Suppressor macrophage treated with lipopolysaccharide for 1 hour (primary cell): Measurements from ENCODE around the gene HECW1.
A peak's percentile ranks its signal among the peaks of the same experiment; 100 is the strongest.

Experiments used
- DNase-seq, 3 donors: peaks; one replicate each; pipeline ENCODE4 v3.0.0-alpha.2; 2020 to 2022

The HECW1 gene

DNA sequence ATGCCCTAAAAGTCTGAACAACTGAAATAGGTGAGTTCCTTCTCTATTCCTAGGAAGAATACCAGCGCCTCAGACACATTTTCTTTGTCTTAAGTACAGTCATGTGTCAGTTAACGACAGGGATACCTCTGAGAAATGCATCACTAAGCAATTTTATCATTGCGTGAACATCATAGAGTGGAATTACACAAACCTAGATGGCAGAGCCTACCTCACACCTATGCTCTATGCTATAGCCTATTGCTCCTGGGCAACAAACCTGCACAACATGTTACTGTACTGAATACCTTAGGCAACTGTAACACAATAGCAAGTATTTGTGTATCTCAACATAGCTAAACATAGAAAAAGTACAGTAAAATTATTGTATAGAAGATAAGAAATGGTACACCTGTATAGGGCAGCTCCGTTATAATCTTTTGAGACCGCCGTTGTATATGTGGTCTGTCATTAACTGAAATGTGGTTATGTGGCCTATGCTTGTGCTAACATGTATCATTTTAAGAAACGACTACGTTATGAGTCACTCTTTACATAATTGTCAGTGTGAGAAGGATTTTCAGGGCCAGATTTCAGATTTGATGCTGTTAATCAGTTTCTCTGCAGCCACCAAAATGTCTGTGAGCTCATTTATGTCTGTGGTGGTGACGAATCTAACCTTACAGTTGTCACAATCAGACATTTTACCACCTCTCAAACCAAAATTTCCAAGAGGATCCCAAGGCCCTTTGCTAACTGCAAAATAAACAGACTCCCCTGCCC lies 404.3 kb downstream of the HECW1 start:
- DNase-seq = peak; percentile 2 to 37 (median 22)

DNA sequence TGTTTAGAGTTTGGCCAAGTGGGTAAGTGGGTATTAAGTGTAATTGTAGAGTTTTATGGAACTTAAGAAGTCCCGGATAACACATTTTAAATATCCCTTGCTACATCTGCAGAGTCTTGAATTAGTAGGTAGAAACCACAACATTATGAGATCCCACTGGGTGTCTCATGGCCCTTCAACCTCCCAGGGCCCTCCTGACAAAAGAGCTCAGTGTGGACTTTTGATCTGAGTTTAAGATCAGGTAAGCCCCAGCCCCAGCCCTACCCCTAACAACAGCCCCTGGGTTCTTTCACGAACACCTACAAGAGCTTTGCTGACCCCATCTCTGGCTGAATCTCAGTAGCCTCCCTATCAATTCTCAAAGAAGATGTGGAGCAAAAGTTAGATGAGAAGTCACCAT lies 405.0 kb downstream of the HECW1 start:
- DNase-seq = no peak

DNA sequence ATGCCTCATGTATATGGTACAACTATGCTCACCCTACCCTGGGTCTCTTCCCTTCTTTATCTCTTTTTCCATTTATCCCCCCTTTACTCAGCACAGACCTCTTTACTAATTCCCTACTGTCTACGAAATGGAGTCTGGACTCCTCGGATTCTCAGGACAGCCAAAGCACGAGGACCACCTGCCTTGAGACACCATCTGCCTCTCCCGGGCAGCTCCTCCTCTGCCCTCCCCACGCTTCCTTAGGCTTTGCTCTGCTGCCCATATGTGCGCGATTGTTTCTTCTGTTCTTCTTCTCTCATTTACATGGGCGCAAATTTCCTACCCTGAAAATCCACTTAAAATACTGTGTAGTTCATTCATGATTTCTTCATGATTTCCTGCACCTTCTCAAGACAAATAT lies 407.8 kb downstream of the HECW1 start:
- DNase-seq = no peak

DNA sequence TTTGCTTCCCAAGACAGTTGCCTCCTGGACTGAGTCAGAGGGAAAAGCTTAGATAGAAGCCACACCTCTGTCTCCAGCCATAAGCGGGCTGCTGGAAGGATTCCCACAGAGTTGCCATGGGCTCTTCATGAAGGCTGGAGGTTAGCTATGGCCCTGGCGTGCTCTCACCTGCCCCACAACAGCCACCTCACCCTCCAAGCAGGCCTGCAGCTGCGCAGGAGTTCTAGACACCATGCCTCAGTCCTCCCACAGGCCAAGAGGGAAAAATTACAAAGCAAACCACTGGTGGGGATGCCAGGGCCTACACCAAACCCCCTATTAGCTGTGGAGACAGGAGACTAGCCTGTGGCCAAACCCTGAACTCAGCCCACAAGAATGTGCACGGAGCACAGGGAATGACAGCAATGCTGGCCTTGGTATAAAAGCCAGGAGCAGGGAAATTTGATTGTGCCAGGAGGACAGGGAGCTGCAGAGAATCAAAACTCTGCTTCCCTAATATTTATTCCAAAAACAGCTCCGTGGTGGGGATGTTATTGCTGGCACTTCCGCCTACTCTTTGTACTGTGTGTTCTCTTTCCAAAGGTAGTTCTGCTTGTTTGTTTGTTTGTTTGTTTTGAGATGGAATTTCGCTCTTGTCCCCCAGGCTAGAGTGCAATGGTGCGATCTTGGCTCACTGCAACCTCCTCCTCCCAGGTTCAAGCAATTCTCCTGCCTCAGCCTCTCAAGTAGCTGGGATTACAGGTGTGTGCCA lies 410.1 kb downstream of the HECW1 start:
- DNase-seq = no peak

DNA sequence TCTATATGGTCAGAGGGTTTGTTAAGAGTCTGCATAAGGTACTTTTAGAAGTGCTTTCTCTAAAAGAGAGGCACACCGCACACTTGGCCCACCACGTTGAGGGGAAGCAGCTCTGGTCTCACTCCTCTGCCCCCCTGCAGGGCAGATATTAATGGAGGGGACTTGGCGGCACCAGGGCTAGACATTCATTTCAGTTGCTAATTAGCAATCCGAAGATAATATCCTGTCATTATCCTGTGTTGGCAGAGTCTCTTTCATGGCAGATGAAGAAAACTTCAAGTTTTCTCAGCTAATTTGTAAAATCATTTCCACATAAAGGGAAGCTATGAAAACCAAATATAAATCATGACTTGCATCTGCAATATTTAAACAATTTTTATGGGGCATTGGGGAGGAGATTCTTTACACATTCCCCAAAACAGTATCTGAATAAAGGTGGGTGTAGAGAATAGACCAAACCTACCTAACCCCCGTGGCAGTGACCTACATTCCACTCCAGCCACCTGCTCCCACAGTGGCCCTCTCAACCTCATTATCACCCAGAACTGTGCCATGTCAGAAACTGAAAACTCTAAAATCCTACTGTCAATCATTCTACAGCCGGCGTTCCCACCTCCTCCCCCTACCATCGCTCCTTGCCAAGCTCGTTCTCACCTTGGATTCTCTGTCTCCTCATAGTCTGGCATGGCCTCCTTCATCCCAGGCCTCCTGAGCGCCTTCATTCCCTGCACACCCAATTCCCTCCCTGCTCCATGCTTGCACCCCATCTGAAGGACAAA lies 416.3 kb downstream of the HECW1 start:
- no peak for DNase-seq

DNA sequence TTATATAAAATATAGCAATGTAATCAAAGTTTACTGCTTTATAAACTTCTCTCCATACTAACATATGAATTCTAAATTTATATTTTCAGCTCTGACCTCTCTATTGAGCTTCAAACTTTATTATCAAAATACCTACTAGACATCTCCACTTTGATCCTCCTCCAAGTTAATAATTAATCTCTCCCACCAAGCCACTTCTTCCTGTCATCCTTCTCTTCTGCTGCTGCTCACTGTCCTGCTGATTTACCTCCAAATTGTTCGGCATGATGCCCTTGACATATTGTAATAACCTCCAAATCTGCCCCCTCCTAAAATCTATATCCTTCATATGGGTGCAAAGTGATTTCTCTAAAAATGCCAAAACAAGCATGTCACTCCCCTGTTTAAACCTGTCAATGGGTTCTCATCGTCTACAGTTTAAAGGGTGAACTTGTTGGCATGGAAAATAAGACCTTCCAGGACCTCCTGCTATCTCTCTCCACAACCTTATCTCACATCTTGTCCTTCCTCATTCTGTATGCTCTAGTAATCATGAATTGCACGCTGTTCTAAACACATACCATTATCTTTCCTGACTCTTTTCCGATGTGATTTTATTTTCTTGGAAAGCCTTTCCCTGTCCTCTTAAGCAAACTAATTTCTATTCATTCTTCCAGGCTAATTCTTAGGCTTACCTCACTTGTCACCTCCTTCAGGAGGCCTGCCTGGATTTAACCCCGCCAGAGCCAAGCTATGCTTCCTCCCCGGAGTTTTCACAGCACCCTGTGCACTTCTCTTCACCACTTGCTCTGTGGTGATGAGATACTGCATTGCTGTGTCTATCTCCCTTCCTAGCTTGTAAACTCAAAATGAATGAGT lies 418.3 kb downstream of the HECW1 start:
- no peak for DNase-seq

DNA sequence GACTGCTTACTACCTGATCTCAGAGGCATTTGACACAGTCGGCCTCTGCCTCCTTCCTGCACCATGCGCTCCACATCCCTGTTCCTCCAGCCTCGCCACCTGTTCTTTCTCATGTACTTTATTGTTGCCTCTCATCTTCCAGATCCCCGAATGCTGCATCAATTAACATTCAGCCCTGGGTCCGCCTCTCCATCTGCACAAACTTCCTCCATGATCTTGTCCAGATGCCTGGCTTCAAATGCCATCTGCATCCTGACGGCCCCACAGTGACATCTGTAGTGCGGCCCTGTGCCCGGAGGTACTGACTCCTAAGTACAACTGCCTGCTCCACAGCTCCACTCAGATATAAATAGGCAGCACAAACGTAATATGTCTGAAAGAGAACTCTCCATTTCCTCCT lies 419.3 kb downstream of the HECW1 start:
- no peak for DNase-seq

DNA sequence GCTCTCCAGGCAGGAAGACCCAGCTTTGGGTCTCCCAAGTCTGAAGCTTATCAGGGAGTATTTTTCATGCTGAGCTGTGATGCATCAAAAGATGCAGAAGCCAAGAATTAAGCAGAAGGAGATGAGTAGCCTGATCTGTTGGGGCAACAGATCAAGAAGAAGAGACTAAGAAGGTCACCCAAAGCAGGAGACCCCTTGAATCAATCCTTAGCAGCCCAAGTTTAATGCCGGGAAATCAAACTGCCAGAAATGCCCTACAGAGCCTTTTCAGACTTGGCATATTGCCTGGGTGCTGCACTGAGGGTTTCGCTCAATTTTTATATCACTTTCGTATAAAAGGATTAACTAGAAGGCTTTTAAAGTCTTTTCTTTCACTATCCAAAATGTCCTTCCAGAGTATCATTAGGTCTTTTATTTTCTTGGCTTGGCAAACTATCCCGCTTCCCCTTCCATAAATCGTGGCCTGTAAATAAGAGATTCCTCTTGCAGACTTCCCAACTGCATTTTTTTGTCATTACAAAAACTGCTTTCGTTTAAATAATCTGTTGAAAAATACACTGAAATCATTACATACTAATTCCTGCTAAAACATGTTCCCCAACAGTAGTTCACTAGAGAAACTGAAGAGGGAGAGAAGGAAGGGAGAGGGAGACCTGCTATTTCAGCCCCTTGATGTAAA lies 421.5 kb downstream of the HECW1 start:
- no peak for DNase-seq

DNA sequence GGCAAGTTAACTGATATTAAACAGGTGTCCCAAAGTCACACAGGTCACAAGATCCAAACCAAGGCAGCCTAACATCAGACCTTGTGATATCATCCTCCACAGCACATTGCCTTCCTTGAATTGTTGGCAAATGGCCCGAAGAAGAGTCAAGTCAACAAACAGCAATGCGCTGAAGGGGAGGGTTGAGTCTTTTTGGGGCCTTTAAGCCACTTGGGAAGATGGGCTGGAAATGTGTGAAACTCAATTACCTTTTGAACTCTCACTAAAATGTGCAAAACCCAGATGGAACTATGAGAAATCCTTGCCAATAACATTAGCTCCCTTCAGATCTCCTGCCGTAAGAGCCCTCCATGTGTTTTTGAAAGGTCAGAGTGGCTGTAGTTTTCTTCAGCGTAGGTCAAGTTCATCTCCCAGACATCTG lies 422.6 kb downstream of the HECW1 start:
- no peak for DNase-seq

DNA sequence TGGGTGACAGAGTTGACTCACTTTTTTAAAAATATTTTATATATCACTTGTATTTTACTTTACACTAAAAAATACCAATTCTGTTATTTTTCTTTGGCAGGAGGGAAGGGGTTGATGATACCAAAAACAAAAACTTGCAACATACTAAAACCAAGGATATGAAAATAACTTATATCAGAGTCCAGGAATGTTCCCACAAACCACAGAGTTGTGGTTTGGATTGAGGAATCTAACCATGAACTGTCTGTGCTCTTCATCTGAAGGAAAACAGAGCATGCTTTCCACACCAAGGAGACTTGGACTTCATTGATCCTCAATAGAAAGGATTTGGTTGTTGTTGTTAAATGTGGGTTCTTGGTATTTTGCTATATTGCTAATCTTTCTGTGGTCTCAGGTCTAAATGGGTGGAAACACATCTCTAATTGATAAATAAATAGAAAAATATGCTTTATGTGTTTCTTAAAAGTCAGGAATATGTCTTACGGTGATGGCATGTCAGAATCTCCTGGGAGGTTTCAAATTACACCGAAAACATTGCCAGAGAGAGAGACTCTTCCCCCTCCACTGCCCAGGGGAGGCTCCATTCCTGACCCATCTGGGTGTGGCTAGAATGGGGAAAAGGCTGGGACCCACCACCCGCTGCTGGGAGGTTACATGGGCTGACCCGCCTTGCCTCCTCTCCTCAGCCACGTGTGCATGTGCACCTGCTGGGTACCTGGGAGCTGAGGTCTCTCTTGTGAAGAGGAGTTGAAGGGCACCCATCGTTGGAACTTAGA lies 423.6 kb downstream of the HECW1 start:
- DNase-seq = no peak

DNA sequence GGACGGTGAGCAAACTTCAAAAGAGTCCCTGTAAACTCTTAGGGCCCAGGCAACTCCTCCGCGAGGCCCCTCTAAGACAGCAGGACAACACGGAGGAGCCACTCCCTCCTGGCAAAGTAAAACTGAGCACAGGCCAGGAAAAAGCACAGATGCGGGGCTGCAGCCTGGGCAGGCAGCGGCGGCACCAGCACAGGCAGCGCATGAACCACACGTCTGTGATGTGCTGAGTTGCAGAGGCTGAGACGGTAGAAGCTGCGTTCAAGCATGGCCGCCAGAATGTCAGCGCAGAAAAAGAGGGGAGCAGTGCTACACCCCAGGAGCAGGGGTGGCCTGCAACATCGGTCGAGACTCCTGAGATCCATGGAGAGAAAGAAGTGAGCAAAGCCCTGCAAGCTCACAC lies 424.3 kb downstream of the HECW1 start:
- no peak for DNase-seq

DNA sequence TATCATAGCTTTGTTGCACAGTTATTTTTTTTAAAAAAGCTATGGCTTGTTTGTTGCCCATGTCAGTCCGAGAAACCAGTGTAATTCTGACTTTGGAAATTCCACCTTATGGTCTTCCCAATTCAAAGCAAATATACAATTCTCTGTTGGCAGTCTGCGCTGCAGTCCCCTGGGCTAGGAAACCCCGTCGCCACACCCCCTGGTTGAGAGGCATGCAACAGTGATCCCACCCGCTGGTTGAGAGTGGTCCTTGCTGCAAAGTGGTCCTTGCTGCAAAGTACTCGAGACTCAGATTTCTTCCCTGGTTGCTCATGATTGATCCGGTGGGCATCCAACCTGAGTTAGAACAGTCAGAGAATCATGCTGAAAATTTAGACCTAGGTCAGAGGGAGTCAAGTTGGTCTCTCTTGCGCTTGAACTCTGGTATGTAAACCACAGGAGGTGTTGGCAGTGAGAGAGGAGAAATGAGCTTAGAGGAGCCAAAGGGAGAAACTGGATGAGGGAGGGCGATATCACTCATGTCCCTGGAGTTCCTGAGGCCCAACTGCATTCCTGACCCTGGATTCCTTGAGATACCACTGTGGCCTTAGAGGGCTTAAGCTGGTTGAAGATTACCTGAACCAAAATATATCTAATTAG lies 425.4 kb downstream of the HECW1 start:
- no peak for DNase-seq

DNA sequence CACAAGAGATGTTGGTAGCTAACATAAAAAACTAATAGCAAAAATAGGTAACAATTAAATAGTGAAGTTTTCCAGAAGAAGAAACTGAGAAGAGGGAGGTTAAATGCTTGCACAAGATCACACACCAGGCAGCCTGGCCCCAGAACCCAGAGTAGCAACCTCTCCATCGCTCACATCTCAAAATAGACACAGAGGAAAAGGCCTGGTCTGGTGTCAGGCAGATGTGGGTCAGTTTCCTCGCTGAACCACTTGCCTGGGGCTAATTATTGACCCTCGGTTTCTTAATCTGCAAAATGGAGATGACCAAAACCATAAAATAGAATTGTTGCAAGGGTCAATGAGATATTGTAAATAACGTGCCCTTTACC lies 425.9 kb downstream of the HECW1 start:
- no peak for DNase-seq

DNA sequence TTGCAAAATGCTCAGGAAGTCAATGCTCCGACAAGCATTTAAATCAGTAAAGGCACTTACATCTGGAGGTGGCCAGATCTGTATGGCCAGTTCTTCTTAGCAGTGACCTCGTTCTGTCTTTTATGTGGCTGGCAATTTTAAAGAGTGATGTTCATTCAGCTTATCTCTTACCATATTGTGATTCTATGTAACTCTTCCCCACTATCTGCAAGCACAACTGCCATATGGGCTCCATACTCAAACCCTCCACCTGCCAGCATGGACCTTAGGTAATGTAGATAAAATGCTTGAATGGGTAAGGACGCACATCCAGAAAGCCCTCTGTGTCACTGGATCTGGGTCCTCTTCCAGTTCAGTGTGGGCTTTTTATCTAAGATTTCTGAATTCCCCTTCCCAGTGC lies 428.0 kb downstream of the HECW1 start:
- no peak for DNase-seq

DNA sequence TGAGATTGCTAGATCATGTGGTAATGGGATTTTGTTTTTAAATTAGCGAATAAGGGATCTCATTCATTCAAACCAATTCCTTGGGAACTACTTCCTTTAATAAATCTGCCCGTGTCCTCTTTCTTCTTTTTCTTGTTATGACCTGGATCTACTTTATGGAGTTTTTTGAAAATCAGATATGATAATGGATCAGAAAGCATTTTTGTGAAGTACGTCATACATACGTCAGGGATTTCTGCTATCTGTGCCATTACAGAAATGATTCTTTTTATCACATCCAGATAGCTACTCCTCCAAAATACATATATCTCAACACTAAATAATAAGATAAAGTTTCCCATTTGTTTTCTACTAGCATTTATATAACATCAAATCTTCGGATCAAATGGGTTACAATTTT lies 430.3 kb downstream of the HECW1 start:
- no peak for DNase-seq

DNA sequence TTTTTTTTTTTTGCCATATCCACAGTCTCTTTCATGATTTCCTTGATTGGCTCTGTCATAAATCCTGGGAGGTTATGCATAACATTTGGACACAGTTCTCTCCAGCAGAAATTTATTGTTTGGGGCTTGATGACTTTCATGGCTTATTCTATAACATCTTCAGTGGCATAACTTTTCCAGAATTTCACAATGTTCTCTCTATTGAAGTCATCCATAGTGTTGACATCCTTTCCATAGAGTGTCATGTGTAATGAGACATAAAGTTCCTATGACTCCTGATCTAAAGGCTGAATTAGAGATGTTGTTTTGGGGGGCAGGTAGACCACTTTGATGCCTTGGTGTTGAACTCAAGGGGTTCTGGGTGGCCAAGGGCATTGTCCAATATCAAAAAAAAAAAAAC lies 433.8 kb downstream of the HECW1 start:
- peak; percentile 43 to 68 (median 66) for DNase-seq

DNA sequence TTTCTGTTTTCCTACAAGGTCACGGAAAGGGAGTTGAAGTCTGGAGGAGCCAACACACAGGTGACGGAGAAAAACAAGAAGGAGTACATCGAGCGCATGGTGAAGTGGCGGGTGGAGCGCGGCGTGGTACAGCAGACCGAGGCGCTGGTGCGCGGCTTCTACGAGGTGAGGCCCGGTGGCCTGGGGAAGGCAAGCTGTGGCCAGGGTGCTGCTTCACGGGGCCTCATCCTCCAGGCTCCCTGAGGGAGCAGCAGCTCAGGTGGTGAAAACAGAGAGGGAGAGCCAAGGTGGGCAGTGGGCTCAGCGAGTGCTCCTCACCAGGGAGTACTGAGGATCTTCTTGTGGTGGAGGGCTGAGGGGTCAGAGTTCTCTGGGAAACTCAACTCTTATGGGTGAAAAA lies 438.0 kb downstream of the HECW1 start:
- DNase-seq = no peak

DNA sequence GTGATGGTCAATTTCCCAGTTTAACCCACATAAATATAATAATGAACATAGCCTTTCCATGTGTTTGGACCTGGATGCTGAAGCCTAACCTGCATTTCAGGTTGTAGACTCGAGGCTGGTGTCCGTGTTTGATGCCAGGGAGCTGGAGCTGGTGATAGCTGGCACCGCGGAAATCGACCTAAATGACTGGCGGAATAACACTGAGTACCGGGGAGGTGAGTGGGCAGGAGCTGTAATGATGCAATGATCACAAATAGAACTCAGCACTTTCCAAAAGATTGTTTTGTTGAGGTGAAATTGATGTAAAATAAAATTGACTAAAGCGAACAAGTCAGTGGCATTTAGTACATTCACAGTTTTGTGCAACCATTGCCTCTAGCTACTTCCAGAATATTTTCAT lies 439.7 kb downstream of the HECW1 start:
- DNase-seq = no peak

DNA sequence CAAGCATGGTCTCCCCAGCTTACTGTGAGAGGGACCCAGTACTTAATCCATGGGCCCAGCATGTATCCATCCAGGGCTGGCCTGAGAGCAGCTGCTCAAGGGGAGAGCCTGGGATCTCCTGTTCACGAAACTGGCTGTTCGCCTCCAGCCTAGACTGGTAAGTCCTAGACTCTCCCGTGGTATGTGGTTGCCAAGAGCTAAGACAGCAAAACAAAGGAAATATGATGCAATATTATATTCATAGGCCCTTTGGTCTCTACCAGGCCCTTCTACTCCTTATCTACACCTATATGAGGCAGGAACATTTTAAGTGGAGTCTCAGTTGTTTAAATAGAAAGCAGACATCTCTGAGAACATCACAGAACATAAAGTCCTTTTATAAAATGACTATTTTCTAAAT lies 441.6 kb downstream of the HECW1 start:
- DNase-seq = peak in 1 of 3 donors; percentile 16

DNA sequence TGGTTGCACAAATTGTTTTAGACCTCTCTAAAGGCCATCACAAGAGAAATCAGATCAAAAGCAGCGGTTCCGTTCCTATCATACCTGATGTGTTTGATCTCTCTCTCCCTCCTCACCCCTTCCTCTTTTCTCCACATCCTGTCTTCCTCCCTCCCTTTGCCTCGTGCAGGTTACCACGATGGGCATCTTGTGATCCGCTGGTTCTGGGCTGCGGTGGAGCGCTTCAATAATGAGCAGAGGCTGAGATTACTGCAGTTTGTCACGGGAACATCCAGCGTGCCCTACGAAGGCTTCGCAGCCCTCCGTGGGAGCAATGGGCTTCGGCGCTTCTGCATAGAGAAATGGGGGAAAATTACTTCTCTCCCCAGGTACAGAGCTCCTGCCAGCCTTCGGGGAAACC lies 442.0 kb downstream of the HECW1 start:
- DNase-seq = no peak
